Measurements from ENCODE around the gene CLASP1.
"Not testable (repeated sequence)": the region's sequence is repeated elsewhere in the genome, so short reads cannot be mapped to it uniquely, and the experiment has no call there.

The CLASP1 gene

GRCh38 chr2:121576263-121576662, 73.0 kb downstream of the CLASP1 start:
- DNase-seq: no peak

DNA sequence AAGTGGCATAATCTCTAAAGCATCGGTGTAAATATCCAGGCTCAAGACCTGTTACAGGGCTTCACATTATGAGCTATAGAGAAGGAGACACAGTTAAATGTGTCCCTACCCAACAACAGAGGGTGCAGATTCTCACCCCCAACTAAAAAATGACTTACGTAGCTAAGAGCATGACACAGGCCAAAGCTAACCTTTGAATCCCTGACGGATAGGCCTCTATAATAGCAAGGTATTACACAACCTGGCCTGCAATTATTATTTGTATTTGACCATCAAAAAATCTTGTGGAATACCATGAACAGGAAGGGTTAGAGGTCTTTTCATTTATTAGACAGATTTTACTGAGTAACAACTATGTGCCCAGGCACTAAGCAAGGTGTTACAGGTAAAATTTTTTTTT, 73.5 kb downstream of the CLASP1 start:
- DNase-seq: no peak

DNA sequence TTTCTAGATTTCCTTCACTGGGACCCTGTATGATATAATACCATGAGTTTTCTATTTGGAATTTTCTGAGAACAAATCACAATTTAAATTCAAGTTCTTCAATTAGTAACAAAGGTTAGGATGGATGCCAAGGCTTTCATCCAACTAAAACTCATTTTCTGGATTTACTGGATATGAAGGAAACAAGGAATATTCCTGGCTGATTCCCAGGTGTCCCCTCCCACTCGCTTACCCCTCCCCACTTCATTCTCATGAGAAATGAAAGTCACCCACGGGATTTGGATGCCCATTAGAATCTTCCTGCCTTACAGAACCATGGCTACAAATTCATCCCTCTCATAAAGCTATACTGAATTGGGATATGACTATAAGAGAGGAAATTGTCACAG, 78.6 kb downstream of the CLASP1 start:
- DNase-seq: no peak

- no peak for DNase-seq
Observed at GRCh38 chr2:121570036-121570666, 79.1 kb downstream of the CLASP1 start.

DNA sequence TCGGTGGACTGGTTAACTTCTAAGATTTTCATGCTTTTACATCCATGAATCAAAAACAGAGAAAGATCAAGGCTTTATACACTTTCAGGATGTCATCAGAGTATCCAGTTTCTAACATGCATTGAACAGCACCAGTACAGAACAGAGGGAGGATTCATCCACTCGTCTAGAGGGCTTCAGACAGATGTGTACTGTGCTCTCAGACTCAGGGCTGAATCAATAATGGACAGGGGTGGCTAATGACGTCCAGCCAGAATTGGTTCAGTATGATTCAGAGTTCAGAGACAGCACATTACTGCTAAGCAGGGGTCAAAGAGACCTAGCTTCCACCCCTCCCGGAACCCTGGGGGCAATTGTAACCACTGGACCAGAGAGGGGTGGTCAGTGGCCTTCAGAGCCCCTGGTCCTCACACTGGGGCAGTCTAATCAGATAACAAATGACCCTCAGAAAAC, 81.3 kb downstream of the CLASP1 start:
- no peak for DNase-seq

DNA sequence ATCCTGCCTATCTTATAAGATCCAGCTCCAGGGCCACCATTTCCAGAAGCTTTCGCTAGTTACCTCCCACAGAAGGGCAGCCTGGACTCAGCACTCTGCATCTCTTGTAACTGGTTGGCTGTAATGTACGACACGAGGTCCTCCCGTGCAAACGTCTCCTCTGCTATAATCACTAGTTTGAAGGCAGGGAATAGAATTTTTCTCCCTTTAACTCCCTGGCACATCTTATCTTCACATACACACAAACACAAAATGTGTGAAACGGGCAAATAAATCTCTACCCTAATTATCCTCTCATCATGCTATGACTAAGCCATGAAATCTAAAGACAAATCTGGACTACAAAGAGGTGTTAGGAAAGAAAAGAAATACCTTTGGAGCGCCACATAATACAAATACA, 81.8 kb downstream of the CLASP1 start:
- DNase-seq: no peak

- DNase-seq: no peak
Observed at GRCh38 chr2:121565389-121566250, 83.6 kb downstream of the CLASP1 start.

DNA sequence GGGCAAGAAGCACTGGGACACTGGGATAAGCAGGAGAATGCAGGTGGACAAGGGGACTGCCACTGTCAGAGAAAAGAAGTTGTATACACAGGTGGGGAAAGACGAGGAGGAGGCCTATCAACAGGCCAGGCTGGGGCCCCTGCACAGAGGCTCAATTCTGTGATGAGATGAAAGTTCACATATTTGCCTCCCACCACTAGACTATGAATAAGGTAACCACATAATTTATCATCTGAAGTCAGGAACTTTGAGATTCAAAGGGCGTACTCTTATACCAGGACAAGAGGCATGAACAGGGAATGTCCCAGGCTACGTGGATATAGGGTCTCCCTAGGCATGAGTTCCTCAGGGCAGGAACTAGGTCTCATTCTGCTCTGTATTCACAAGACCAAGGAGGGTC, 84.4 kb downstream of the CLASP1 start:
- DNase-seq: no peak

DNA sequence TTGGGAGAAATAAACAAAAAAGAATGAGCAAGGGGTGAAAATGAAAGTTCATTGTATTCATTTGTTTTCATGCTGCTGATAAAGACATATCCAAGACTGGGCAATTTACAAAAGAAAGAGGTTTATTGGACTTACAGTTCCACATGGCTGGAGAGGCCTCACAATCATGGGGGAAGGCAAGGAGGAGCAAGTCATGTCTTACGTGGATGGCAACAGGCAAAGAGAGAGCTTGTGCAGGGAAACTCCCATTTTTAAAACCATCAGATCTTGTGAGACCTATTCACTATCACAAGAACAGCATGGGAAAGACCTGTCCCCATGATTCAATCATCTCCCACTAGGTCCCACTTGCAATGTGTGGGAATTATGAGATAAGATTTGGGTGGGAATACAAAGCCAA, 85.5 kb downstream of the CLASP1 start:
- not testable (repeated sequence) for DNase-seq

GRCh38 chr2:121562269-121563176, 86.7 kb downstream of the CLASP1 start:
- DNase-seq: no peak

DNA sequence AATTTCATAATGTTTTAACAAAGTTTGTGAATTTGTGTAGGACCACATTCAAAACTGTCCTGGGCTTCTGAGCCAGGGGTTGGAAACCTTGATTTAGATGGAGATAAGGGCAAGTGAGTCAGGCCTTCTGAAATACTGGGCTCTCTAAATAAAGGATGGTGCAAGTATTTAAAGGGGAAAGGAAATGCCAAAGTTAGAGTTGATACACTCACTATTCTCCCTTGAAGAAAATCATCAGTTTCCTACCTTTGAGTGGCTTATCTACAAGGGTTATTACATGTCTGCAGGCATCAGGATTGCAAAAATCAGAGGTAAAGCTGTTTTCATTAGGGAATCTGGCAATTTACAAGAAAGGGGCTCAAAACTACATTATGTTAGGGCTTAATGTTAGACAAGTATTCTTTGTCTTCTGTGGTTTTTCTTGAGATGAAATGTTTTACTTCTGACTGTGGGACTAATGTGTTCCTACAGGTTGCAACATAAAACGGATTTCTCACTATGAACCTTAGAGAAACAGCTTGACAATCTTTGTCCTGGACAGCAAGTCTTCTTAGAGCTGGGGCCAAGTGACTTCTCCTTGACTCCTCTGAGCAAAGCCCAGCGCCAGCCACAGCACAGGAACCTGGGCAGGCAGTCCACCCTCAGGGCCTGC, 87.5 kb downstream of the CLASP1 start:
- DNase-seq: no peak

GRCh38 chr2:121558329-121558728, 90.9 kb downstream of the CLASP1 start:
- no peak for DNase-seq

- DNase-seq: no peak
Observed at GRCh38 chr2:121555008-121555407, 94.3 kb downstream of the CLASP1 start.

DNA sequence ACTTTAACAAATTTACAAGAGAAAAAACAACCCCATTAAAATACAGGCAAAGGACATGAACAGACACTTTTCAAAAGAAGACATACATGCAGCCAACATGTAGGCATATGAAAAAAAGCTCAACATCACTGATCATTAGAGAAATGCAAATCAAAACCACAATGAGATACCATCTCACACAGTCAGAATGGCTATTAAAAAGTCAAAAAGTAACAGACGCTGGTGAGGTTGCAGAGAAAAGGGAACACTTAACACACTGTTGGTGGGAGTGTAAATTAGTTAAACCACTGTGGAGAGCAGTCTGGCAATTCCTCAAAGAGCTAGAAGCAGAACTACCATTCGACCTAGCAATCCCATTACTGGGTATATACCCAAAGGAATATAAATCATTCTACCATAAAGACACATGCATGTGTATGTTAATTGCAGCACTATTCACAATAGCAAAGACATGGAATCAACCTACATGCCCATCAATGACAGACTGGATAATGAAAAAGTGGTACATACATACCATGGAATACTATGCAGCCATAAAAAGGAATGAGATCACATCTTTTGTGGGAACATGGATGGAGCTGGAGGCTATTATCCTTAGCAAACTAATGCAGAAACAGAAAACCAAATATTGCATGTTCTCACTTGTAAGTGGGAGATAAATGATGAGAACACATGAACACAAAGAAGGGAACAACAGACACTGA, 96.6 kb downstream of the CLASP1 start:
- not testable (repeated sequence) for DNase-seq

DNA sequence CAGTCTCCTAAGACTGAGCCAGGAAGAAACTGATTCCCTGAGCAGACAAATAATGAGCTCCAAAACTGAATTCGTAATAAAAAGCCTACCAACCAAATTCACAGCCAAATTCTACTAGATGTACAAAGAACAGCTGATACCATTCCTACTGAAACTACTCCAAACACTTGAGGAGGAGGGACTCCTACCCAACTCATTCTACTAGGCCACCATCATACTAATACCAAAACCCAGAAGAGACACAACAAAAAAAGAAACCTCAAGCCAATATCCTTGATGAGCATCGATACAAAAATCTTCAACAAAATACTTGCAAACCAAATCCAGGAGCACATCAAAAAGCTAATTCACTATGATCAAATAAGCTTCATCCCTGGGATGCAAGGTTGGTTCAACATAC, 98.6 kb downstream of the CLASP1 start:
- no peak for DNase-seq

GRCh38 chr2:121547646-121548045, 101.6 kb downstream of the CLASP1 start:
- no peak for DNase-seq

GRCh38 chr2:121545913-121546312, 103.3 kb downstream of the CLASP1 start:
- DNase-seq: no peak

DNA sequence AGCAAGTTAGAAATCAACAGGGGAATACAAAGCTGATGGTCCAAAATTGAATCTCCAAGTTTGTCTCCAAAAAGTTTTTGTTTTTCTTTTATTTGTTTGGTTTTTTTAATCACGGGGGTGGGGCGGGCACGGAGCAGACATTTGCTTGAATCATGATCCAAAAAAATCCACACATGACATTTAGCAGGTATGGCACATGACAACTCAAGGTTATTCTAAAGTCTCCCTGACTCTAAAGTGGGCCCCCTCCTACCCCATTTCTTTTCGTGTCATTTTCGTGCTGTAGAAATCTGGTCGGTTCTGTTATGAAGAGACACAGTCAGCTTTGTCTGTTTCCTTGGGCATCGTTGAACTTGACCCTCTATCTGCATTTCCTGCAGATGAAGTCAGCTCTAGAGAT, 104.0 kb downstream of the CLASP1 start:
- DNase-seq: no peak

GRCh38 chr2:121541495-121541894, 107.8 kb downstream of the CLASP1 start:
- DNase-seq: no peak

DNA sequence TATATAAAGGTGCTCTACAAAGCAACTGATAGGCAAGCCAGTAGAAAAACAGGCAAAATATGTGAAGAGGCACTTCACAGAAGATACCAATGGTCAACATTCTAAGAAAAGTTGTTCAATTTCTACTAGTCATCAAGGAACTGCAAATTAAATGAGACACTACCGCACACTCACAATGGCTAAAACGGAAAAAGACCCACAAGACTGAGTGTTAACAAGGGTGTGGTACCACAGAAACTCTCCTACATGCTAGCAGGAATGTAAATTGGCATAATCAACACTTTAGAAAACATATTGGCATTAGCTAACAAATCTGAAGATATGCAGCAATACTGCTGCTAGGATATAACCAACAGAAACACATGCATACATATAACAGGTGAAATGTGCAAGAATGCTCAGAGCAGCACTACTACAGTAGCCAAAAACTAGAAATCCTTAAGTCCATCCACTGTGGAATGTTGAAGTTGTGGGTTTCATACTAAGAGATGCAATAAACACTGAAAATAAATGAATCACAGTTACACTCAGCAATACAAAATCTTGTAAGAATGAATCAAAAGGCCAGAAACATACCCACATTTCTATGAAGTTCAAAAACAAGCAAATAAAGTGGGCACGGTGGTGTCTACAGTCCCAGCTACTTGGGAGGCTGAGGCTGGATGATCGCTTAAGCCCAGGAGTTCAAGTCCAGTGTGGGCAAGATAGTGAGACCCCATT, 109.4 kb downstream of the CLASP1 start:
- no peak for DNase-seq

- no peak for DNase-seq
Observed at GRCh38 chr2:121536850-121537557, 112.3 kb downstream of the CLASP1 start.
